Epidermal melanocyte (primary cell): ENCODE measurements around the gene SPRR5.

Source experiments
- DNase-seq: peaks from one replicate; pipeline ENCODE4 v3.0.0; 2011; ENCODE audit warnings: low spot score; ENCODE audit not compliant: insufficient read length

SPRR5 gene

DNA sequence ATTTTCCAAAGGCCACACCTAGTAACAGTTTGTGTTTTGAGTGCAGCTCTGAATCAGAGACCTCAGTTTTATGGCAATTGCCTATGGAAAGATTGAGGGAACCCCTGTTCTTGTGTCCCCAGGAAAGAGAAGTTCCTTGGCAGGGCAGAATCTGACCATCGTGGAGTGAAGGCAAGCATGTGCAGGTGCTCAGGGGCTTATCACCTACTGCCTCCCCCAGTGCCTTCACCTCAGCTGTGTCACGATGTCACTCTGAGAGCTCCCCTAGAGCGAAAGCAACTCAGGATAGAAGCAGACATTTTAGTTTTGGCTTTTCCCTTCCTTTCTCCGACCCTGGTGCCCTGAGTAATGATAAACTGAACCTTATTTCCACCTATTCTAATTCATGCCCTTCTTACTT is 35.1 kb downstream of the SPRR5 start:
- DNase-seq = no peak

DNA sequence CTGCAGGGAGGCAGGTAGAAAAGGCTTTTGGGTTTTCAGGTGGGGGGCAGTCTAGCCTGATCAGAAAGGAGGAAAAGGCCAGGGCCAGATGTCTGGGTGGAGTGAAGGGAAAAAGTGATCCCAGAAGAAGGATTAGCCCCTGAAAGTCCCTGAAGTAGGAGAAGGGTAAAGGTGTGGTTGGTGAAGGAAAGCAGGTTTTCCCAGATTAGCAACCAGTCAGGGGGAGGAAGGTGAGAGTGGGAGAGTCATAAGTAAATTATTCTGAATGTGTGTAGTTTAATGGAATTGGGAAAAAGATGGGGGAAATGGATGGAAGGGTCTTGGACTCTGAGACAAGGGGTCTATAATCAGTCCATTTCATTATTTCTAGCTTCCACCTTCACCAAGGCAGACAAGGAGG is 36.2 kb downstream of the SPRR5 start:
- no peak for DNase-seq

DNA sequence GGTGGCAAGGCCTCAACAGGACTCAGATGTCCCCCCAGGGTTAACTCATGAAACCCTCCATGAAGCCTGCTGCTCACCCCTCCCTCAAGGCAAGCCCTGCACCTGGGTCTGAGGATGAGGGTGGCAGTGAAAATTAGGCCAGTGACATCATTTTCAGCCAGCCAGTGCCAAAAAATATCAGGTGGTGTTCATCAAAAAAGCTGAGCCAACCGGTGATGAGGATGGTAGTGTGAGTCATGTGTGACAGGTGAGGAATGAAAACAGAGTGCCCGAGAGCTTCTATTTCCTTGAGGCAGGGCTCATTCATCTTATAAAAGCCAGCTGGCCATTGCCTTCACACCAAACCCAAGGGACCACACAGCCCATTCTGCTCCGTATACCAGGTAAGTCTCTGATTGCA is 36.7 kb downstream of the SPRR5 start, which contains the start of gene SPRR1A:
Gene SPRR1A (plus strand): TSS at position 339 of the 400 bp plus-strand sequence. CDS start 1,150 bp downstream, outside the sequence.
- no peak for DNase-seq

DNA sequence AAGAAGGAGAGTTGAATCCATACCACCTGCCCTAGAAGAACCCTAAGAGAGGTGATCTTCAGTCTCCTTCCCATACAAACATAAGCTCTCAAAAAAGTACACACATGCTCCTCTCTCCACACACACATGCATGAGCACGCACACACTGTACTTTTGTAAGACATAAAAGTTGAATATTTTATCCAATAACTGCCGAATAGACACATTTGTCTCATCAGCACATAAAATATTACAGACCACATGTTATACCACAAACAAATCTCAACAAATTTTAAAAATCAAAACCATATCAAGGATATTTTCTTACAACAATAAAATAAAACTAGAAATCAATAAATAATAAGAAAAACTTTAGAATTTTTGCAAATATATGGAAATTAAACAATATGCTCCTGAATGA is 39.6 kb downstream of the SPRR5 start:
- no peak for DNase-seq

DNA sequence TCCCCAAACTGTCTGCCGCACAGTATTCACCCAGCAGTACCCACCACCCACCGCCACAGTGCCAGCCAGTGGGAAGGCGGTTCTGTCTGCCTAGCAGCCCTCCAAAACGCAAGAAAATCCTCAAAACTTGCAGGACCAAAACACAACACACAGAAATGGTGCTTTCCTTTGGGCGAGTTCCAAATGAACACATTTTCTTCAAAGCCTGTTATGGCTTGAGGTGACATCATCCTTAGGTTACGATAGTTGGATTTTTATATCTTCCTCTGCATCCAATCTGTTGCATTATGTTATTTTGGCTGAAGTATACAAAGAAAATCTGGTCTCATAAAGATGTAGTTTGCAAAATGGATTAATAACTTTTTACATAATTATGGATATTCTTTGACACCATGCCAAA is 46.2 kb downstream of the SPRR5 start:
- DNase-seq = no peak

DNA sequence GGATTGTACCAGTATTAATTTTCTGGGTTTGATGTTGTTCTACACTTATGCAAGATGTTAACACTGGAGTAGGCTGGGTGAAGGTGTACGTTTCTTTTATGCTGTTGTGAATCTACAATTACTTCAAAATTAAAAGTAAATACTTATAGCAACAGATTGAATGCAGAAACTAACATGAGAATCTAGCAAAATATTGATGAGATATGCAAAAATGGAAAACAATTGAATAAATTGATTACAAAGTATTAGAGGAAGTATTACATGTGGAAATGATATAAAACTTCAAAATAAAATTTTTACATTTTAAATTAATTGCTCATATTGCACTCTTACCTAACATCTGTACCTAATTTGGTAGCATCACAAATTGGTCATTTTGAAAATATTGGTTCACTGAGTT is 48.8 kb downstream of the SPRR5 start:
- DNase-seq = no peak

DNA sequence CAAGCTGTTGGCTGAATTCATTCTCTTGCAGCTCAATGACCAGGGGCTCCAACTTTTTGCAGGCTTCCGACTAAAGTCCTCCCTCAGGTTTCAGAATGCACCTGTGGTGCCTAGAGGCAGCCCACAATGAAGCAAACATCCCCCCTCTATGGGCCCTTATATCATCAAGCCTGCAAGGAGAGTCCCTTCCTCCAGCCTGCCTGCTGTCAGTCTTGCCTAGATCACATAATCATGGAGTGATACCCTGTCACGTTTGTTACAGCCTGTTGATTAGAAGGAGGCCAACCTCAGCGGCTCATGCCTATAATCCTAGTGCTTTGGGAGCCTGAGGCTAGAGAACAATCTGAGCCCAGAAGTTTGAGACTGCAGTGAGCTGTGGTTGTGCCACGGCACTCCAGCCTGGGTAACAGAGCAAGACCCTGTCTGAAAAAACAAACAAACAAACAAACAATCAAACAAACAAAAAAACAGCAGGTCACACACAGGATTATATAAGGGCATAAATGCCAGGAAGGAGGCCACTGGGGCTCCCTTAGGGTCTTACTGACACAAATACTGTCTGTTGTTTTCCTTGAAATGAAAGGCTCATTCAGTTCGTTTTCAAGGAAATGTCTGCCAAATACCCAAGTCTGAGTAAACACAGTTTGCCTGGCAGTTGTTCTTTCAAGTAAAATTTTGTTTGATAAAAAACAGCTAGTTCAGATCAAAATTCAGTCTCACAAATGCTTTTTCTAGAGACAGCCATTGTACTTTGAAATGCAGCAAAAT is 49.8 kb downstream of the SPRR5 start:
- no peak for DNase-seq

DNA sequence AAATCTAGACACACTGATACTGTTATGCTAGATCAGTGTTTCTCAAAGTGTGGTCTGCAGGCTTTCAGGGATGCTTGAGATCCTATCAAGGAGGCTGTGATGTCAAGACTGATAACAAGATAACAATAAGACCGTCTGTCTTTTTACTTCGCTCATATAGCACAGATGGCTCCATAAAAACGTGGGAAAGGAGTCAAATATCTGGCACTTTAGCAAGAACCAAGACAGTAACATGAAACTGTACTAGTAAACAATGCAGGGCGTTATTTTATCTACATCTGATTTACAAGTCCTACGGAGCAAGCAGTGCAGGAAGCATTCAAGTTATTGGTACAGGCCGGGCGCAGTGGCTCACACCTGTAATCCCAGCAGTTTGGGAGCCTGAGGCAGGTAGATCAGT is 50.9 kb downstream of the SPRR5 start:
- no peak for DNase-seq

DNA sequence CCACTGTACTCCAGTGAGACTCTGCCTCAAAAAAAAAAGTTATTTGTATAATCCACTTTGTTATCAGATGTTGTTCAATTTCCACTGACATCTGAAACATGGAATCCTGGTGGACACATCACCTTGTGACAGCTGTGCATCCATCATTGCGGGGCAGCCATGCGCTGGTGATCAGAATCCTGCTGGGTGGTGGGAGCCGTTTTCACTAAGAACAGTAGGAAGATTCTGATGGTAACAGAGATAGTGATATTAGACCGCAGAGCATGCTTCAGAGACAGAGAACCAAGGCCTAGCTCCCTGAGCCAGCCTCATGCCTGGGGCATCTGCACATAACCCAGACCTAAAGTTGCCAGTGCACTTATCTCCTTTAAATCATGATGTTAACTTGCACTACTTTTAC is 51.5 kb downstream of the SPRR5 start:
- no peak for DNase-seq
